MCF 10A (cell line): ENCODE data around the gene EPB41L1. TPM values are rescaled to one million over a fixed set of nuclear protein-coding genes. Genes with fewer than 3 reads are reported as not detected.

Experiments used
- BruUV-seq: library from RNA; stranded (reverse); fragments of 400-500 nt; replicated peaks from 2 replicates; lab custom pipeline; 2021; lab: Mats Ljungman, UMichigan
- CTCF ChIA-PET: fragments of 300-600 bp; sonication (Branson Sonifier 250); formaldehyde crosslinking; extraction: SDS; loops from one replicate; lab custom pipeline; 2021; ENCODE audit warnings: antibody characterized with exemption, inconsistent platforms; lab: Yijun Ruan, JAX
- POLR2A ChIA-PET: fragments of 300-600, 350-650 bp; sonication (Branson Sonifier 250); formaldehyde crosslinking; extraction: SDS; loops from one replicate; lab custom pipeline; 2020; ENCODE audit warnings: antibody characterized with exemption, inconsistent platforms; lab: Yijun Ruan, JAX
- DNase-seq: peaks from one replicate; pipeline ENCODE4 v3.0.0-alpha.2; 2018; ENCODE audit not compliant: unreplicated experiment
- H3K27ac Mint-ChIP-seq: one replicate; pipeline ENCODE4 v1.8.0; 2022; ENCODE audit warnings: mild to moderate bottlenecking, low read depth, mixed read lengths; ENCODE audit not compliant: unreplicated experiment
- H3K27me3 Mint-ChIP-seq: one replicate; pipeline ENCODE4 v1.8.0; 2022; ENCODE audit warnings: mixed read lengths; ENCODE audit not compliant: insufficient read depth, unreplicated experiment
- H3K36me3 Mint-ChIP-seq: one replicate; pipeline ENCODE4 v1.8.0; 2022; ENCODE audit warnings: mild to moderate bottlenecking, moderate library complexity, mixed read lengths; ENCODE audit not compliant: insufficient read depth, unreplicated experiment
- H3K4me1 Mint-ChIP-seq: one replicate; pipeline ENCODE4 v1.8.0; 2022; ENCODE audit warnings: mixed read lengths; ENCODE audit not compliant: insufficient read depth, unreplicated experiment
- H3K4me3 Mint-ChIP-seq: one replicate; pipeline ENCODE4 v1.8.0; 2022; ENCODE audit warnings: mild to moderate bottlenecking, moderate library complexity, mixed read lengths; ENCODE audit not compliant: unreplicated experiment
- H3K9me3 Mint-ChIP-seq: one replicate; pipeline ENCODE4 v1.8.0; 2022; ENCODE audit warnings: mixed read lengths; ENCODE audit not compliant: unreplicated experiment
- CTCF ChIP-seq: fragments of 200-600 bp; IDR thresholded peaks from one replicate; pipeline ENCODE4 v1.8.0; 2022; ENCODE audit warnings: antibody characterized with exemption, mild to moderate bottlenecking; ENCODE audit not compliant: unreplicated experiment
- intact Hi-C: fragments of 100-400 bp; cut with micrococcal nuclease; formaldehyde crosslinking; loops from 2 replicates; pipeline ENCODE4 v1.14.1; 2022
- total RNA-seq: library from RNA; stranded (reverse); gene quantifications from 2 replicates; pipeline ENCODE4 v1.2.3, GENCODE V29; 2022

Gene EPB41L1
- total RNA-seq, 1 experiment from 2014 or later, result 10.1 TPM

- intact Hi-C loops, result no loop called here
- H3K9me3 Mint-ChIP-seq, result no peaks in the 10 kb centered on the region
- ChIA-PET CTCF (interaction anchor here (1.2 to 2.1 kb wide), 5 partner anchors 8 to 254 kb away, joined by 4 to 12 read pairs (median 7); no protein-coding TSS in a partner anchor), POLR2A (interaction anchor here (0.6 kb wide), 1 partner anchor 509 kb away, joined by 3 read pairs; no protein-coding TSS in a partner anchor)
- H3K27me3 Mint-ChIP-seq, result no peaks in the 10 kb centered on the region
- no TSS peak for BruUV-seq
- peaks cover 6% of the 10 kb centered on the region for H3K36me3 Mint-ChIP-seq
- no peak for DNase-seq
- H3K4me1 Mint-ChIP-seq, result no peaks in the 10 kb centered on the region
- no peak for TF ChIP-seq CTCF
- no peak overlapping the region for H3K4me3 Mint-ChIP-seq
- H3K27ac Mint-ChIP-seq, result no peak overlapping the region
Observed at GRCh38 chr20:36184816-36185776, 30.6 kb downstream of the EPB41L1 start.

- intact Hi-C loops, result no loop called here
- TF ChIP-seq CTCF, result no peak
- ChIA-PET CTCF (interaction anchor here (0.6 to 8.1 kb wide), 8 partner anchors 7 to 202 kb away, joined by 3 to 102 read pairs (median 4); no protein-coding TSS in a partner anchor), POLR2A (no interaction called here)
- H3K4me3 Mint-ChIP-seq, result no peak overlapping the region
- DNase-seq, result no peak
- no peak overlapping the region for H3K27ac Mint-ChIP-seq
- peaks cover 6% of the 10 kb centered on the region for H3K36me3 Mint-ChIP-seq
- H3K9me3 Mint-ChIP-seq, result no peaks in the 10 kb centered on the region
- H3K4me1 Mint-ChIP-seq, result no peaks in the 10 kb centered on the region
- BruUV-seq, result no TSS peak
- H3K27me3 Mint-ChIP-seq, result no peaks in the 10 kb centered on the region
Observed at GRCh38 chr20:36193977-36194712, 39.6 kb downstream of the EPB41L1 start.

GRCh38 chr20:36196676-36197075, 42.1 kb downstream of the EPB41L1 start:
- Mint-ChIP-seq H3K27me3 (no peaks in the 10 kb centered on the region), H3K4me1 (no peaks in the 10 kb centered on the region), H3K36me3 (no peaks in the 10 kb centered on the region), H3K9me3 (no peaks in the 10 kb centered on the region), H3K4me3 (no peak overlapping the region), H3K27ac (no peak overlapping the region)
- DNase-seq, result no peak
- ChIA-PET CTCF (interaction anchor here (0.6 to 9.6 kb wide), 11 partner anchors 11 to 246 kb away, joined by 3 to 196 read pairs (median 5); no protein-coding TSS in a partner anchor), POLR2A (no interaction called here)
- no TSS peak for BruUV-seq
- TF ChIP-seq CTCF, result no peak
- intact Hi-C loops, result no loop called here
